Jurkat, Clone E6-1 (cell line): ENCODE measurements around the gene MED26.
"Not testable (repeated sequence)": the region's sequence is repeated elsewhere in the genome, so short reads cannot be mapped to it uniquely, and the experiment has no call there.

Experiments
- DNase-seq: peaks from one replicate; pipeline ENCODE4 v3.0.0-alpha.2; 2011; ENCODE audit warnings: low read depth, low spot score
- H3K4me3 ChIP-seq: 2 replicates; pipeline ENCODE4 v1.5.1; 2011; ENCODE audit warnings: mild to moderate bottlenecking, low read length, control low read depth, moderate library complexity

Gene MED26

DNA sequence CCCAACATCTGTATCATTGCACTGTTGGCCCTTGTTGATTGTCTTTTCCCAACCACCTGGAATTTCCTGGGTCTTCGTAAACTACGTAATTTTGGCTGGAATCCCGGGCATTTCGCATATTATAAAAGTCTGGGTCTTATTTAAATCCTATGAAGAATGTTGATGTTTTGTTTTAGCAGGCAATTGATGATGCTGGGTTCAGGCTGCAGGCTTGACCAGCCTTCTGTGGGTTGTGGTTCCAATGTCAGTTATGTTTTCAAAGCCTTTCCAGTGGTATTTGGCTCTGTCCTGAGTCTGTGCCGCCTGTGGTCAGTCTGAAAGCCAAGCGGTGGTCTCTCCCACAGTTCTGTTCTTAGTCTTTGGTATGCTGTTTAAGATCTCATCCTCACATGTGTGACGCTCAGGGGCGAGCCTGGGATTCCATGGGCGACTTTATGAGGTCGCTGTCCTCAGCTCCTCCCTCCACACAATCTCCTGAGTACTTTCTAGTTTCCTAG is 68.2 kb downstream of the MED26 start:
- H3K4me3 ChIP-seq, result no peak overlapping the region
- DNase-seq, result no peak

DNA sequence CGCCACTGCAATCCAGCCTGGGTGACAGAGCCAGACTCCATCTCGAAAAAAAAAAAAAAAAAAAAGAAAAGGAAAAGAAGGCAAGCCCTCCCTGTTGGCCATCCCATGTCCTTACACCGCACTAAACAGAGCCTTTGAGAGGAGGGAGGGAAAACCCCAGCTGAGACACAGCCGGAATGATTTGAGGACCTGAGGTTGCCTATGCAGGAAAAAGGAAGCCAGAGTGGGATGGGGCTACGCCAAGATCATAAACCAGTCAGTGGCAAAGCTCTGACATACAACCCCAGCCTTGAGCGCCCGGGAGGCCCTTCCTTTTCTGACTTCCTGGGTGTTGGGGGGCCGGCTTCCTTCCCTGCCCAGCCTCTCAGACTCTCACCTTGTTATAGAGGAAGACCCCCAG is 73.2 kb downstream of the MED26 start:
- no peak overlapping the region for H3K4me3 ChIP-seq
- DNase-seq, result no peak

DNA sequence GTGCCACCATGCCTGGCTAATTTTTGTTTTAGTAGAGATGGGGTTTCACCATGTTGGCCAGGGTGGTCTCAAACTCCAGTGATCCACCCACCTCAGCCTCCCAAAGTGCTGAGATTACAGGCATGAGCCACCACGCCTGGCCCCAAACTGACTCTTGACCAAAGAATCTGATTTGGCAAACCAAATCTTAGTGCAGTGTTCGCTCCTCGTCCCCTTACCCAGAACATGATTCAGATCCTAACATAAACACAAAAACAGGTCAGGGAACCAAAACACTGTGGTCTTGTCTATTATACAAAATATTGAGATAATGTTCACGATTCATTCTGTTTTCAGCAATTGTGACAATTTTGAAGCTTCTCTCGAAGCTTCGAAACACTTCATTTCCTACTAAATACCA is 76.1 kb downstream of the MED26 start:
- H3K4me3 ChIP-seq, DNase-seq: not testable (repeated sequence)

DNA sequence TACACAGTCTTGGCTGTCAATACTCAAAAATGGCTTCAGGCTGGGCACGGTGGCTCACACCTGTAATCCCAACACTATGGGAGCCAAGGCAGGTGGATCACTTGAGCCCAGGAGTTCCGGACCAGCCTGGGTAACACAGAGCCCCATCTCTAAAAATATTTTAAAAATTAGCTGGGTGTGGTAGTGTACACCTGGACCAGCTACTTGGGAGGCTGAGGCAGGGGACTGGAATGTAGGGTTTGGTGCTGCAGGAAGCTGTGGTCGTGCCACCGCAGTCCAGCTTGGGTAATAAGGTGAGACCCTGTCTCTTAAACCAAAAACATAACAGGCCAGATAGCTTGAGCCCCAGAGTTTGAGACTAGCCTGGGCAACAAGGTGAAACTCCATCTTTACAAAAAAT is 79.0 kb downstream of the MED26 start:
- H3K4me3 ChIP-seq, result no peak overlapping the region
- no peak for DNase-seq

DNA sequence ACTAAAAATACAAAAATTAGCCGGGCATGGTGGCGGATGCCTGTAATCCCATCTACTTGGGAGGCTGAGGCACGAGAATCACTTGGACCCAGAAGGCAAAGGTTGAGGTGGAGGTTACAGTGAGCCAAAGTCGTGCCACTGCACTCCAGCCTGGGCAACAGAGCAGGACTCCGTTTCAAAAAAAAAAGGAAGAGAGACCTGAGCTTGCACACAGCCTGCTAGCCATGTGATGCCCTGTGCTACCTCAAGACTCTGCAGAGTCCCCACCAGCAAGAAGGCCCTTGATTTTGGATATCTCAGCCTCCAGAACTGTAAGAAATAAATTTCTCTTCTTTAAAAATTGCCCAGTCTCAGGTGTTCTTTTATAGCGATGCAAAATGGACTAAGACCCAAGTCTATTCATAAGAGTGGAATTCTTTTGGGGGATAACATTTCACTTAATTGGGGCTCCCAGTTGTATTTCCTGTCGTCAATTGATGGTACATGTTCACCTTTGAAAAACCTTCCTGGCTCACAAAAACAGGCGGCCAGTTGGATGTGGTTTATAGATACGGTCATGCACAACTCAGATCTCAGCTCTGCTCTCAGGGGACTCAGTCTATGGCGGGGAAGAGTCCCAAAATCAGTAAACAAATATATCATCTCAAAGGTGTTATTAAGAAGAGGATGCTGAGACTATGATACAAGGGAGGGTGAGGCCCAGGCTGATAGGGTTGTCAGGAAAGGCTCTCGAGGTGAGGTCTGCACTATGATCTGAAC is 83.4 kb downstream of the MED26 start:
- no peak for DNase-seq
- no peak overlapping the region for H3K4me3 ChIP-seq

DNA sequence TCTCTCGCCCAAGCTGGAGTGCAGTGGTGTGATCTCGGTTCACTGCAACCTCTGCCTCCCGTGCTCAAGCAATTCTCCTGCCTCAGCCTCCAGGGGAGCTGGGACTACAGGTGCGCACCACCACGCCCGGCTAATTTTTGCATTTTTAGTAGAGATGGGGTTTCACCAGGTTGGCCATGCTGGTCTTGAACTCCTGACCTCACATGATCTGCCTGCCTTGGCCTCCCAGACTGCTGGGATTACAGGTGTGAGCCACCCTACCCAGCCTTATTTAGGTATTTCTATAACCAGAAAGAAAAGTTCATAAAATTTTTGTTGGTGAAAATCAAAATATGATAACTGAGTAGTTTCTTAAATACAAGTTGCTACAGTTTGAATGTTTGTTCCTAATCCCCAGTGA is 84.3 kb downstream of the MED26 start:
- H3K4me3 ChIP-seq, result peak overlapping the region; percentile 92
- DNase-seq, result not testable (repeated sequence)

DNA sequence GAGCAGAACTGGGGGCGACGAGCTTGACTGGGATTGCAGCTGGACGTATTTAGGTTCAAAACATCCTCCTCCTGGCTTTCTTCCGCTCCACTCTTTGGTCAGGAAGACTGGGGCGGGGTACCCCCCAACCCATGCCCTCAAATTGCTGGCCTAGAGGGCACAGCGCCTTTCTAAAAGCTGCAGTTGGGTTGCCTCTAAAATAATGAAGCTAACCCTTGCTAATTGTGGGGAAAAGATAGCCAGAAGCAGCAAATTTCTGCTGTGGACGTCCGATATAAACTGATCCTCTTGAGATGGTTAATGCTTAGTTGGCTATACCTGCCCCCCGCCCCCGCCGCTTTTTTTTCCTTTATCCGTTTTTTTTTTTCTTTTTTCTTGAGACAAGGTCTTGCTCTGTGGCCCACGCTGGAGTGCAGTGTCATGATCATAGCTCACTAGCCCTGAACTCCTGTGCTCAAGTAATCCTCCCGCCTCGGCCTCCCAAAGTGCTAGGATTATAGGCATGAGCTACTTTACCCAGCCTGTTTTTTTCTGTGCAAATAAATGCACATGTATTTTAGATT is 85.0 kb downstream of the MED26 start:
- peak overlapping the region; percentile 92 for H3K4me3 ChIP-seq
- no peak for DNase-seq

DNA sequence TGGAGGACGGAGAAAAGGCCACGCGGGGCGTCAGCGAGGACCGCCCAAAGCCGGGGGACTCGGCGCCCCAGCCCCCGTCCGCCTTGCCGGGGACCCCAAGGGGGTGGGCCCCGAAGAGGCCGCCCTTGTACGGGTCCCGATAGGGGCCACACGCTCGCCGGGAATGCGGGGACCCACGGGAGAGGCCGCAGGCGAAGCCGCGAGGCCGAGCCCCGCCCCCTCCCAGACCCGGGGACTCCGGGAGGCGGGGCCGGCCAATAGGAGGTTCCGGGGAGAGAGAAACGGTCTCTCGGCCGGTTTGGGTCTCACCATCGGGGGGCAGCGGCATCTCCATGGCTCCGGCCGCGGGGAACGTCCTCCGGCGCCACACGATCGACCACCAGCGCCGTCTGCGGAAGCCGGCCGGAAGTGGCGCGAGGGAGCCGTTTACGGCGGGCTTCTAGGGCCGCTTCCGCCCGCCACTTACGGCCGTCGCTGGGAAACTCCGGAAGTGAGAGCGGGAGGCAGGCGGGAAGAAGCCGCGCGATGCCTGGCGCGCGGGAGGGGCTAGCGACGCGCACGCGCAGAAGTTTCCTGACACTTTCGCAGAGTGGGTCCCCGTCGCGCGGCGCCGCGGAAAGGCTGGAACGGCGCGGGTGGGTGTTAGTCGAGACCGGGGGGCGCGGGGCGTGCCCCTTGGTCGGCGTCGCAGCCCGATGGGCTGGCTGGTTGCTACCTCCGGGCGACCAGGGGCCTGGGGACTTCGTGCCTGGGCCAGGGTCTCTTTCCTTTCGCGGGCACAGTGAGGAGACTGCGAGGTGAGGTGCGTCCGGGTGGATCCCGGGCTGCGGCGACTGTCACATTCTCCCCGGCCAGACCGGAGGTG is 85.7 kb downstream of the MED26 start, which contains the start of gene CHERP:
TSS of gene CHERP (minus strand) at position 393 of the 865 bp plus-strand sequence. CDS start at position 334, 59 bp downstream.
- H3K4me3 ChIP-seq, result peak within 1 kb of the TSS; percentile 92
- DNase-seq, result peak; percentile 88

DNA sequence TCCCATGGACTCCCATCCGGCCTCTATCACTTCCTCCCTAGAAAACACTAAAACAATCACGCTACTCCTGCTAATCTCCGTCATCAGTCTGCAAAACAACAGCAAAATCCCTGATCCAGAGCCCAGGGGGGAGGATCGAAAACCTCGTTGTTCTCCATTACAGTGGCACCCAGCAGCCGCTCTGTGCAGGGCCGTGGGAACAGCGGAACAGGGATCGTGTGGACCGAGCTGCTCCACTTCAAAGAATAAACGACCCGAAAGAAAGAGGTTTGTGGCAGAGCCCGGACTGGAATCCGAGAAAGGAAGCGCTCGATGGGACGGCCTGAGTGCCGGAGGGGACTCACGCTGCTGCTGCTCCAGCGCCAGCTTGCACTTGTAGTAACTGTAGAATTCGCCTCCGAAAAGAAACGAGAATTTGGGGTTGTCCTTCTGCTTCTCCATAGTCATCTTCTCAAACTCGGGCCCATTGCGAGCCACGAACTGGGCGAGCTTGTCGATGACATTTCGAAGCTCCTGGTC is 86.4 kb downstream of the MED26 start:
- peak overlapping the region; percentile 92 for H3K4me3 ChIP-seq
- no peak for DNase-seq

DNA sequence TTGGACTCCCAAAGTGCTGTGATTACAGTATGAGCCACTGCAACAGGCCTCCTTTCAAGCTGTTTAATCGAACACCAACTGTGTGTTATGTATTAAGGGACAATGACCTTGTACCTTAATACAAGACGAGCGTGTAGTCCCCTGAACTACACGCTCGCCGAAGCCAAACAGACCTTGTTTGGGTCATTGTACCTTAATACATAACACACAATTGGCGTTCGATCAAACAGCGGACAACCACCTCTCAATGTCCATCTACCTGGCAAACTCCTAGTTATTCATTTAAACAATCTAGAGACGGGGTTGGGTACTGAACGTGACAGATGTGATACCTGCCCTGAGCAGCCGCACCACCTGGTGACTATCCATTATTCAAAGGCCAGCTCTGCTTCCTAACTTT is 87.1 kb downstream of the MED26 start:
- no peak for DNase-seq
- H3K4me3 ChIP-seq, result peak overlapping the region; percentile 92

DNA sequence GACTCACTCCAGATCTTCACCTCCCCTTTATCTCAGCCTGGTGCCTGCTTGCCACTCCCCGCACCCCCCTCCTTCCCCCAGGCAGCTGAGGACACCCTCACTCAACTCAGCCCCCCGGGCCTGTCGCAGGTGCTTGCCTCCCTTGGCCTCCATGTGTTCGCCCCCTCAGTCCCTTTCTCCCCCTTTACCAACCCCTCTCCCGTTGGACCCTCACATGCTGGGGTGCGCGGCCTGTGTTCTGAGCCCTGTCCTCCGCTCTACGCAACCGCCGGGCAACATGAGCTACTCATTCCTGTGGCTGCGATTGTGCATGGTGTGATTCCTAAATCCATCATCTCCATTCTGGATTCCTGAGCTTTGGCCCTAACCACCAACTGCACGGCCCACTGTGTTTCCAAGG is 90.9 kb downstream of the MED26 start:
- DNase-seq, result no peak
- no peak overlapping the region for H3K4me3 ChIP-seq

DNA sequence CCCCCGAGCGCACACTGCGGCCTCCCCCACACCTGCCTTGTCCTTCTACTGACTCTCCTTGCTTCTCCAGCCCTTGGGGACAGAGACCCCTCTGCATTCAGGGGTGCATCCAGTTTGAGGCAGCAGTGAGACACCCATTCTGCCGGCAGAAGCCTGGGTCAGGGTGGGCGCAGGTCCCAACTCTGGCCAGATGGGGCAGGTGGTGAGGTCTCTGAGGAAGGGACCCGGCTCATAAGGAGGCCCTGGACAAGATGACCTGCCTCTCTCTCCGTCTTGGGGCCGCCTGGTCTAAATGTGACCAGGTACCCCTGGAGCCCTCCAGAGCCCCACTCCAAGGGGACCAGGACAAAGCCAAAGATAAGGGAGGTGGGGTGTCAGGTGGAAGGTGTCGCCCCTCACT is 91.9 kb downstream of the MED26 start:
- no peak for DNase-seq
- no peak overlapping the region for H3K4me3 ChIP-seq

DNA sequence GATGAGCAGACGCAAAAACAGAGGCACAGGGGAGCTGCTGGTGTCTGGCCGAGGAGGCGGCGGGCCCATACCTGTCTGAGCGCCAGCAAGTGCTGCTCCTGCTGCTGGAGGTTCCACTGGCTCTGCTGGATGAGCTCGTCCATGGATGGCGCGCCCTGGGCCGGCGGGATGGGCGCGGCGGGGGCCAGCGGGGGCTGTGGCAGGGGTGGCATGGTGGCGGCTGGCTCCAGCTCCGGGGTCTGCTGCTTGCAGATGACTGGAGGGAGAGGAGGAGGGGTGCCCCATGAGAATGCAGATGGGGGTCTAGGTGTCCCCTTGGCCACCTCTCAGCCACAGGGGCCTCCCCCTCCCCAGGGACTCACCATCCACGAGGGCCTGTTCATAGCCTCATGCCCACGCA is 92.6 kb downstream of the MED26 start:
- H3K4me3 ChIP-seq, result no peak overlapping the region
- no peak for DNase-seq

DNA sequence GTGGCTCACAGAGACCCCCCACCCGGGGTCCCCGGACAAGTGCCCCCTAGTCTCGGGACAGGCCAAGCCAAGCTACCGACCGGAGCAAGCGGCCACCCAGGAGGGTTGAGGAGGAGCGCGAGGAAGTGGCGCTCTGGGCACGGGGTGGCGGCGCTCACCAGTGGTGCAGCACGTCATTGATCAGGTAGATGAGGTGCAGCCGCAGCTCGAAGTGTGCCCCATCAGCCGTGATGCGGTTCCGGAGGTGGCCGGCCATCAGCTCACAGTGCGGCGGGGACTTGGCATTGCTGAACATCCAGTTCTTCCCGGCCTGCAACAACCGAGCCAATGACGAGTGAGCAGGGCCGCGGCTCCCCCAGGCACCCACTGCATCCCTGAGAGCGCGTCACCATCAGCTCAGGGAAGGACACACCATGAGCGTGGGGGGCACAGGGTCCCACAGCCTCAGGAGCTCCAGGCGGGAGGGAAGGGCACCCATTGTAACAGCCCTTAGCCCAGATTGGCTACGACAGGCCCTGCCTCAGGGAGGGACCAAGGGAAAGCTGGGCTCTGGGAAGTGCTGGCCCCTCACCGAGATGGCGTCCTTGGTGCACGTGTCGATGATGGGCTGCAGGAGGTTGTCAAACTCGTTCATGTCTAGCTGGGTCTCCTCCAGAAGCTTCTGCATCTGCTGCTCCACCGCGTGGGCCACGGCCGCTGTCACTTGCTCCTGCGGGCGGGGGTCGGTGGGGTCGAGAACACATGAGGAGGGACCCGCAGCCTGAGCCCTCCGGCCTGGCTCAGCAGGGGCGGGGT is 95.4 kb downstream of the MED26 start:
- H3K4me3 ChIP-seq, result no peak overlapping the region
- DNase-seq, result no peak

DNA sequence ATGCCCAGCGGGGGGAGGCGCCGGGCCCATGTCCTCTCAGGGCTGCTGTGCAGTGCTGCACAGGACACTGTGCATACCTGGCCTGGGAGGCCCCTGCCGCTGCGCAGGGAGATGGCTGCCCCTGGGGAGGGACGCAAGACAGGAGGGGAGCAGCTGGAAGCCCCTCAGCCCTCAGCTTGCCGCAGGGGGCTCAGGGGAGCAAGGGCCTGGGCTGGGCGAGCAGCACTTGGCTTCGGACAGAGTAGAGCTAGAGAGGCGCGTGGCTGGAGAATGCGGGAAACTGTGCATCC is 96.7 kb downstream of the MED26 start:
- H3K4me3 ChIP-seq, result no peak overlapping the region
- no peak for DNase-seq

DNA sequence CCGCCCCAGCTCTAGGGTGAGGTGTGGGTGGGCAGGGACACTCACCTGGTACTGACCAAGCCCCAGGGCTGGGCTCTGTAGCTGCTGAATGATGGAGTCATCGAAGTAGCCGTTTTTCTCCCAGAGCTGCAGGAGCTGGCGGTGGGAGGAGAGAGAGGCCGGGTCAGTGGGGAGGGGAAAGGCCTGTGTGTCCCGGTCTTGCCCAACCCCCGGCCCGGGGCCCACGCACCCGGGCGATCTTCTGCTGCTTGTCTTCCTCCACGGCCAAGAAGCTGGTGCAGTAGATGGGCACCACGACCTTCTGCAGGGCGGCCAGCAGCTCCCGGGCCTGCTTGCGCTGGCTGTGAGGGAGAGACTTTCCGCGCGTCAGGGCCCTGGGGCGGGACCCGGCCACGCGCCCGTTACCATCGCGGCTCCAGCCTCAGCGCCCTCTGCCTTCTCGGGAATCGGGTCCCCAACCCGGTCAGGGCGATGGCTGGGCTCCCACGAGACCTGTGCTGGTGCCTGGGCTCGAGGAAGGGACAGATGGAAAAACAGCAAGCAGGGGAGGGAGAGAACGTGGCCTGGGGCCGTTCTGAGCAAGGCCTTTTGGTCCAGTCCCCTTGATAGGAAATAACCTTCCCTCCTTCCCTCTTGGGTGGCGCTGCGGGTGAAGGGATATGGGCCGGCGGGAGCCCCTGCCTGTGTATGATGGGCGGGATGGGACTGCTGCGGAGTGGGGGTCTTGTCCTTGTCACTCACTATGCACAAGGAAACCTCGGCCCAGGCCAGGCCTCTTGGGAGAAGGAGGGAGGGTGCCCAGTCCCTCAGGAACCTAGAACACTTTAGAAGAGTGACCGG is 97.2 kb downstream of the MED26 start:
- H3K4me3 ChIP-seq, result no peak overlapping the region
- no peak for DNase-seq

DNA sequence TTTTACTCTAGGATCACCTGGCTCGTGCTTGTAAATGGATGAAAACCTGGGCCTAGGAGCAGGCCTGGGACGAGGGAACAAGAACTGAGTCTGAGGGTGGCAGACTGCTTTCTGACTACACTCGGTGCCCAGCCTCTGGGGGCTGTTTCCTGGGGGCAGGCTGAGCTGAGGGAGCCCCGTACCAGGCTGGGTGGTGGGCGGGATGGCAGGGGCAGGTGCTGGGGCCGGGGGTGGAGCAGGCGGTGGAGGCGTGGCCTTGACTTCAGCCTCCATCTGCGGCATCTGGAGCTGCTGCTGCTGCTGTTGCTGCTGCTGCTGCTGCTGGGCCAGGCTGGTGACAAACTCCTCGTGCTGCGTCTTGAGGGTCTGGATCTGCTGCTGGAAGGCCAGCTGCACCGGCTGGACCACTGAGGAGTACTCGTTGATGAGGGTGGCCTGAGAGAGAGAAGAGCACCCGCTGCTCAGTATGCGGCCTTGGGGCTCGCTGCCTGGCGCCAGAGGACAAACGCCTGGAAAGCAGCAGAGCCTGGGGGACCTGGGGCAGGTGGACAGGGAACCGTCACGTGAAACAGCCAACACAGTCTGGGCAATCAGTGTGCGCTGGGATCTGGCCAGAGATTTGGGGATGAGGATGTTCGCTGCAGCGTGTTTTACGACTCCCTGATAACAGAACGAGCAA is 98.4 kb downstream of the MED26 start:
- DNase-seq, result no peak
- no peak overlapping the region for H3K4me3 ChIP-seq
